GM19193 (cell line): ENCODE data around the gene SEC14L1.

ENCODE experiments used
- POLR2A ChIP-seq: IDR thresholded peaks from 4 replicates; pipeline ENCODE4 v1.6.1; 2011; ENCODE audit not compliant: insufficient read depth, insufficient read length; ENCODE audit errors: extremely low read depth

Gene SEC14L1

GRCh38 chr17:77146882-77147281 is 6.1 kb downstream of the SEC14L1 start:
- no peak for TF ChIP-seq POLR2A

GRCh38 chr17:77147357-77147801 is 6.6 kb downstream of the SEC14L1 start:
- no peak for TF ChIP-seq POLR2A

- no peak for TF ChIP-seq POLR2A
These were observed 7.5 kb downstream of the SEC14L1 start for GRCh38 chr17:77148077-77148939.

GRCh38 chr17:77148940-77149510 is 8.3 kb downstream of the SEC14L1 start:
- TF ChIP-seq POLR2A, result no peak

GRCh38 chr17:77150196-77150595 is 9.4 kb downstream of the SEC14L1 start:
- no peak for TF ChIP-seq POLR2A

GRCh38 chr17:77151186-77151585 is 10.4 kb downstream of the SEC14L1 start:
- TF ChIP-seq POLR2A, result no peak

GRCh38 chr17:77153472-77153871 is 12.7 kb downstream of the SEC14L1 start:
- no peak for TF ChIP-seq POLR2A

GRCh38 chr17:77153999-77154586 is 13.3 kb downstream of the SEC14L1 start:
- no peak for TF ChIP-seq POLR2A

- no peak for TF ChIP-seq POLR2A
These were observed 14.4 kb downstream of the SEC14L1 start for GRCh38 chr17:77155125-77155524.

GRCh38 chr17:77160091-77160874 is 19.5 kb downstream of the SEC14L1 start:
- no peak for TF ChIP-seq POLR2A

- TF ChIP-seq POLR2A, result no peak
These were observed 20.2 kb downstream of the SEC14L1 start for GRCh38 chr17:77160875-77161530.

GRCh38 chr17:77161953-77162352 is 21.2 kb downstream of the SEC14L1 start:
- no peak for TF ChIP-seq POLR2A

GRCh38 chr17:77163001-77163400 is 22.2 kb downstream of the SEC14L1 start:
- no peak for TF ChIP-seq POLR2A

- TF ChIP-seq POLR2A, result no peak
These were observed 22.9 kb downstream of the SEC14L1 start for GRCh38 chr17:77163511-77164280.
